Measurements from ENCODE around the gene NDFIP1.
"Not testable (repeated sequence)": the region's sequence is repeated elsewhere in the genome, so short reads cannot be mapped to it uniquely, and the experiment has no call there.

NDFIP1 gene

DNA sequence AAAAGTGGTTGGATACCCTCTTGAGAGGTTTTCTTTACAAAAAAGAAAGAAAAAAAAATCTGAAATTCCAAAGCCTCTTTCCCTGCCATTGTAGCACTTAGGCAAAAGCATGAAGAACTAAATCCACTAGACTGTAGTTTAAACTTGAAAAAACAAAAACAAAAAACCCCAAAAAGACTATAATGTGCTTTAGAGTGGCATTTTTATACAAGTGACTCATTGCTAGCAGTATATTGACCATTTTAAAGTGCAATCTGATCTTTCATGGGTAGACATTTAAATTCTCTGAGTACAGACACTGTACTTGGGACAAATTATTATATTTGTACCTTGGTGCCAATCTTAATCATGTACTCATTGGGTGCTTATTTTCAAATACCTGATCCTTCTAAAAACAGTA, 50.8 kb downstream of the NDFIP1 start:
- DNase-seq, result no peak

DNA sequence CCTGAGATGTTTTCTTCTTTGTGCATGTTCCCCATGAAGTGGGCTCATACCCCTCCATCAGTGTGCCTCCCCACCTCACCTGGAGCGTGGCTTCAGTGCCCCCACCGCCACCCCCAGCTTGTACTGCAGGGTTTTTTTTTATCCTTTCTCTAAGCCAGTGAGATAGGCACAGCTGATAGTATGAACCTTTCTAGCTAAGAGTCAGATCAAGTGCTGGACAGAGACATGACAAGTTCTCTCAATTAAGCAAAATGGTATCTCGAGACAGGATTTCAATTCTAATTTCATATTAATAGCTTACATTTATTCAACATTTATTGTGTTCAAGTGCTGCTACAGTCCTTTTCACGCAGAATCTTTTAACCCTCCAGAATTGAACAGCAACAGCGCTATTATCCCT, 55.7 kb downstream of the NDFIP1 start:
- DNase-seq, result no peak

DNA sequence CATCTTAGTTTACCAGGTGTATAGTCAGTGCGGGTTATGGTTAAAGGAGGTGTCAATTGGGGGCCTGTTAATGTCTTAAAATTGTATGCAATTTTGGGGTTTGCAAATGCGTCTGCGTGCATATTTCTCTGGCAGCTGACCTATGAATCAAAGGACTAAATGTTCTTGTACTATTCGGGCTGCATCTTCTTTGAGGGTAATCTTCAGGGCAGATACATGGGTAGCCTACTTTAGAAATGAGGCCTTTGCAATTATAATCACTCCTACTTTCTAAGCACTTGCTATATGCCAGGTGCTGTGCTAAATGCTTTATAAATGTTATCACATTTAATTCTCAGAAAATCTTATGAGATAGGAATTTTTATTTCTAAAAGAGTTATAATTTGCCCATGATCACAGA, 58.2 kb downstream of the NDFIP1 start:
- DNase-seq, result no peak

DNA sequence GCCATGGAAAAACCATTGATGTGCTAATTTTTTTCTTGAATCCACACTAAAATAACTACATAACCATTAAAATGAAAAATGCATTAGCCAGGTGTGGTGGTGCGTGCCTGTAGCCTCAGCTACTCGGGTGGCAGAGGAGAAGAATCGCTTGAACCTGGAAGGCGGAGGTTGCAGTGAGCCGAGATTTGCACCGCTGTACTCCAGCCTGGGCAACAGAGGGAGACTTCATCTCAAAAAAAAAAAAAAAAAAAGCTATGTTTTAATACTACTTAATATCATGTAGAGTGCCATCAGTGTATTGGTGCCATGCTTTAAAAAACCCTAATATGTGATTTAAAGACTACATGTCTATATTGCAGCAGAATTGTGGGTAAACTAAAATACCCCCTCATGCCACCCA, 58.9 kb downstream of the NDFIP1 start:
- no peak for DNase-seq

DNA sequence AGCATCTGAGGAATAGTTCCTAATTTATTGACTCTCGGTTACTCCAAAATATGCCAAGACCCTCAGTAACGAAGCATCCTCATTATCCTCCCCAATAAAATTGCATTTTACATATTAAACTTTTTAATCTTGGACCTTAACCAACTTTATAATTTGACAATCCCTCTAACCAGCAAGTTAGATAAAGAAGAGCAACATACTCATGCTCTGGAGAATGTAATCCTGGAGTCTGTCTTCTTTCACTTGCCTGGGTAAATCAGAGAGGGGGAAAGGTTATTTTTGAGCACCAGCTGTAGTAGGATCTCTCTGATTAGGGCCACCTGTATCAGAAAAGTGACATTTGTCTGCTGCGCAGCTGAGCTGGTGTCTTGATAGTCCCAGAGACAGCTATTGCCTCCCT, 59.8 kb downstream of the NDFIP1 start:
- no peak for DNase-seq

DNA sequence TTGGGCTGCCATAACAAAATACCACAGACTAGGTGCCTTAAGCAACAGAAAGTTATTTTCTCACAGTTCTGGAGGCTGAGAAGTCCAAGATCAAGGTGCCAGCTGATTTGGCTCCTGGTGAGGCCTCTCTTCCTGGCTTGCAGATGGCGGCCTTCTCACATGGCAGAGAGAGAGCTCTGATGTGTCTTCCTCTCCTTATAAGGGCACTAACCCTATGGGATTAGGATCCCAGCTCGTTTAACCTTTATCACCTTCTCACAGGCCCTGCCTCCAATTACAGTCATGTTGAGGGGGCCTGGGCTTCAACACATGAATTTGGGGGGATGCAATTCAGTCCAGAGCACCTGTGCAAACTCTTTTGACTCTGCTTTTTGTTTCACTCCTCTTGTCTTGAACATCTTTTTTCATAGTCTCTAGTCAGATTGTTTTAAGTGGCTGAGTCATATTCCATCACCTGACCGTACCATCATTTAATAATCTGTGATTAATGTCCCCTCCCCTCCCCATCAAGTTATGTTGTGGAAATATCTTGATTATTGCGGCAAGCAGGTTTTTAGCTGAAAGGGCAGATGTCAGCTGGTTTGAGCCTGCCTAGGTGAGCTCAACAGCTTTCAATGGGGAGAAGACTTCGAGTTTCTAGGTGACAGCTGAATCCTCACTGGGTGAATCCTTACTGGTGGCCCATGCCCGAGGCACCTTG, 61.8 kb downstream of the NDFIP1 start:
- no peak for DNase-seq

DNA sequence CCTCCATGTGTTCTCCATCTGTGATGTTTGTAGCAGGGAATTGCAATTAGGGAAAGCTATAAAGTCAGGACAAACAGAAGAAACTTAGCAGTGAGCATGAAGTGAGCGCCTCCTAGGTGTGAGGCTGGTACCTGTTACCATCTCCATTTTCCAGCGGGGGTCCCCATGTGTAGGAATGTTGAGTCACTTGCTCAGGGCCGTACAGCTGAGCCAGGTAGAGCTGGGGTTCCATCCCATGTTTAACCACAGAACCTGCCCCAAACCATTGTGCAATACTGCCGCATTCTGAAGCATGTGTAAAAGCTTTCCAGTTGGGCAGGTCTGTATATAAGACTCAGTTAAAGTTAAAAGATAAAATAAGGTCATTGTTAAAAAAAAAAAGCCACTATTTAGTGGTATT, 62.7 kb downstream of the NDFIP1 start:
- DNase-seq, result no peak

DNA sequence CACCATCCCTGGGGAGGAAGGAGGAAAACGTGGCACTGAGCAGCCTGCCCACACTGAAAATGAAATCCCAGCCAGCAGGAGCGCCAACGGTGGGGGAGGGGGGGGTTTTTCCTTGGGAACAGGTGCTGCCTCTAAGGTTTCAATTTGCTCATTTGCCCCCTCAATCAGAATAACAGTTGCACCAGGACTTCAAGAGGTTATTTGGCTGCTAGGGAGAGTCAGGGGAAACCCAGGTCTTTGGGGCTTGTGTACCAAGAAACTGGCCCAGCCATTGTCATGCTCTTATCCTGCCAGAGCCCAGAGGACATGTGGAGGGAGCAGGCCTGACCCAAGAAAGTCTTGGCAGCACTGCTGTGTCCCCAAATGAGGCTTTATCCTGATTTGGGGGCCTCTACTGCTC, 66.5 kb downstream of the NDFIP1 start:
- peak; percentile 13 for DNase-seq

DNA sequence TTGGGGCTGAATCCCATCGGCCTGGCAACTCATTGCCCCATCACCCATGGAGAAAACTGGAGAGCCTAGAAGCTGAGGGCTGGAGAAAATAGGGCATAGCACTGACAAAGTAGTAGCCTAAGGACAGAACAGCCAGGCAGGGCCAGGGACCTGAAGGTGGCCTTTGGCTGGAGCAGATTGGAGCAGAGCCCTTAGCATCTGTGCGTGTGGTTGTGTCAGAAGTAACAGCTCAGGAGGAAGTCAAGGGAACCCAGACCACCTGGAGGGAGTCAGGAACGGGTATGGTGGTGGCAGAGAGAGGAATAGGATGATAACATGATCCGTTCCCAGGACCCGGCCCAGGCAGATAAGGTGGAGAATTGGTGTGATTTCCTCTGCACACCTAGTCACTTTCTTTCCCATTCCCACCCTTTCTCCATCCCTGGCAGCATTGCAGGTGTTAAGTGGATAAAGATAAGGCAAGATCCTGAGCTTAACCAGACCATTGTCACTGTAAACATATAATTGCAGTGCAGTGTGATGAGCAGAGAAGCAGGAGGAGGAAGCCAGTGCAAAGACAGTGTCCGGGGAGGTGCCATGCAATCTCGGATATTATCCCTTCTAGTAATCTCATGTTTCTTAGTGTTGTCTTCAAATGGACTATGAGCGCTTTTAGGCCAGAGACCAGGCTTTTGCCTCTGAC, 67.0 kb downstream of the NDFIP1 start:
- no peak for DNase-seq

DNA sequence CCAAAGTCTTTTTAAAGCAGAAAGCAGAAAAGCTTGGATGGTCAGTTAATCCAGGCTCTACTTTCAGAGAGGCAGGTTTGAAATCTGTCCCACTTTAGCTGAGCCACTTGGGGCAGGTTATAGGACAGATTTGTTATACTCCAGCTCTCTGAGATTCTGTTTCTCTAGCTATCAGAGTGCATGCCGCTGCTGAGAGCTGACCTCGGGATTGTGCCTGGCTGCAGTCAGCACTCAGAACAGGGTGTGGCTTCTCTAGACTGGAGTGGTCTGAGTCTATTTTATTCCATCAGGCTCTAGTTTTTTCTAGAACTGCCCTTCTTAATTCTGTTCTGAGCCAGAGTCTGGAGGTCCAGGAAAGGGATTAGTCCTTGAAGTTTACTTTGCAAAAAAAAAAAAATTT, 67.7 kb downstream of the NDFIP1 start:
- no peak for DNase-seq

DNA sequence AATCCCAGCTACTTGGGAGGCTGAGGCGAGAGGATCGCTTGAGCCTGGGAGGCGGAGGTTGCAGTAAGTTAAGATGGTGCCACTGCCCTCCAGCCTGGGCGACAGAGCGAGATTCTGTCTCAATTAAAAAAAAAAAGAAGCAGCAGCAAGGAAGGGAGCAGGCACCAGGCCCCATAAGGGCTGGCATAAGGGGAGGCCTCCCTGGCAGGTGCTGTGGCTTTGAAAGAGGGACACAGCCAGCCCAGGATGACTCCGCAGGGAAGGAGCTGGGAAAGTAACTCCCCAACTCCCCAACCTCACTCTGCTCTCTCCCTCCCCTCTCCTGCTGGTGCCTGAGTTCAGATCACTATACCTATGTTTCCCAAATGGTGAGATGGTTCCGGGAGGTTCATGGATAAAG, 70.1 kb downstream of the NDFIP1 start:
- DNase-seq, result no peak

DNA sequence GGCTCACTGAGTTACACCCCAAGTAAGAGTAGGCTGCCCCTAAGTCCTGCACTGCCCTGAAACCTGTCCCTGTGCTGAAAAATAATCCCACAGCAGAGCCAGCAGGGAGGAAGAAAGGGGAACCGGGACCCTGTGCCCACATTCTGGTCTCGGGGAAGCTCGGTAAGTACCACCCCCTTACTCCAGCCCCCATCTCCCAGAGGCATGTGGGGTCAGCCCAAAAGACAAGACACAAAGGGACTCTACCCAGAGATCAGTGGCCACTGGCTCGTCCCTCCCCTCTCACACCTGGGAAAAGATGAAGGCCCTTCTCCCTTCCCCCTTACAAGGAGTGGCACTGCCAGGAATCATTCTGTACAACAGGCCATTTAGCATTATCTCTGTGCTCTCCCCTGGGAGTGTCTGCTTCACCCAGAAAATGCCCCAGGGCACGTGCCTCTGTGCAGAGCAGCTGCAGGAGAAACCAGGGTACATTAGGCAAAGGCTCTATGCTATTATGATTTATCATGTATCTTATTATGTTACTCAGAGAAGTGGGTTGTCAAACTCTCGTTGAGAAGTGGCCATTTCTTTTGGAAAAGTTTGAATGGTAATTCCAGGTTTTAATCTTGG, 71.3 kb downstream of the NDFIP1 start:
- DNase-seq, result no peak

DNA sequence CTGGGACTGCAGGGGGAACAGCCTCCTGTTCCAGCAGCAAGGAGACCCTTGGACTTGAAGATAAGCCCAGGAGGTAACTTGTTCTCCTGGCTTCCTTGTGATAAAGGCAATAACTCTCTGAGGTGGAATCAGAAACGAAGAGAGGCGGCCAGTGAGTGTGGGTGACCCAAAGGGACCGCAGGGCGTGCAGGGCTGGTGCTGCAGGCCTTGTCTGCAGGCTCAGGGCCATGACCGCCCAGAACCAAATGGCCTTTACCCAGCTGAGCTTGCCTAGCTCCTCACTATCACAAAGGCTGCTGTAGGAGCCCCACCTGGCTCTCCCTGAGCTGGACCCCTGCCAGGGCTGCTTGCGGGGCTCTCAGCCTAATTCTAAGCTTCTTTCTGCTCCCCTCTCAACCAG, 72.5 kb downstream of the NDFIP1 start:
- DNase-seq, result no peak

DNA sequence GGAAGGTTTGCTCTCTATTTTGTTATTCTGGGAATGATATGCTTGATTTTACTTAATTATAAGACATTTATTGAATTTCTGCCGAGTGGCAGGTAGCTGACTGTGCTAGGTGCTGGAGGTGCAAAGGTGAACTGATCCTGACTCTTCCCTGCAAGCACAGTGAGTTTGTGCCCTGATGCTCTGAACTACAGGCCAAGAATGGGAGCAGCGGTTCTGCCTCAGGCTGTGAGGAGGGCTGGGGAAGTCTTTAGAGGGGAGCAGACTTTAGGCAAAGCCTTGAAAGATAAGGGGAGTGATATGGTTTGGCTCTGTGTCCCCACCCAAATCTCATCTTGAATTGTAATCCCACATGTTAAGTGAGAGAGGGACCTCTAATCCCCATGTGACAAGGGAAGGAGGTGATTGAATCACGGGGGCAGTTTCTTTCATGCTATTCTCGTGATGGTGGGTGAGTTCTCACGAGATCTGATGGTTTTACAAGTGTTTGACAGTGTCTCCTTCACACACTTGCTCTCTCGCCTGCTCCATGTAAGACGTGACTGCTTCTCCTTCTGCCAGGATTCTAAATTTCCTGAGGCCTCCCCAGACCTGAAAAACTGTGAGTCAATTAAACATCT, 73.1 kb downstream of the NDFIP1 start:
- DNase-seq, result no peak

DNA sequence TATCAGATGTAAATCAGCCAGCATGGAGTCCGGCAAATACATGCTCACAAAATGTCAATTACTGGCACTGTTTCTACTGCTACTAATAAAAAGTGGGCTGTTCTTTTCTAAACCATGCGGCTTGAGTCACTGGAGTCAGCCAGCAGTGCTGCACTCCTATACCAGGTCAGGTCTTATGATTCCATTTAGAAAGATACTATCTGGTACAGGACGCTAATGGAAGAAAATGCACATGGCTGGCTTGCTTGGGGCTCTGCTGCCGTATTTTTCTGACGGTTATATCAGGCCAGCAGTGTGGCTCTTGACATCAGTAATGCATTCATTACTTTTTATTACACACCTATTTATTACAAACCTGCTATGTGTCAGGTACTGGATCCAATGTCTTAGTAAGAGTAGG, 74.3 kb downstream of the NDFIP1 start:
- DNase-seq, result no peak

DNA sequence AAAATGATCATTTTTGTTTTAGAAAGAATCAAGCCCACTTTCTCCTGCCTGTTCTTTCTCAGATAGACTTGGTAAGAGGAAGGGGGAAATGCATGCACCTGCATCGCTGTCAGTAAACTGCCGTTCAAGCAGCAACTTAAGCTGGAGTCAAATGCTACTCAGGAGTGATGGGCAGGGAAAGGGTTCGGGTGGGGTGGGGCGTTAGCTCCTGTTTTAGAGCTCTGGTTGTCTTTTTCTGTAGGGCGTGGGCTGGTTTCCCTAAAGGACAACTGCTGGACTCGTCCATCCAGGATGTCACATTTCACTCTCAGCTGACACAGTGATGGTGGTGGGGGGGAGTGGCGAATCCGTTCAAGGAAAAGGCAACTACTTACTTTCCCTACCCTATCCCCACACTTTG, 75.0 kb downstream of the NDFIP1 start:
- DNase-seq, result no peak

DNA sequence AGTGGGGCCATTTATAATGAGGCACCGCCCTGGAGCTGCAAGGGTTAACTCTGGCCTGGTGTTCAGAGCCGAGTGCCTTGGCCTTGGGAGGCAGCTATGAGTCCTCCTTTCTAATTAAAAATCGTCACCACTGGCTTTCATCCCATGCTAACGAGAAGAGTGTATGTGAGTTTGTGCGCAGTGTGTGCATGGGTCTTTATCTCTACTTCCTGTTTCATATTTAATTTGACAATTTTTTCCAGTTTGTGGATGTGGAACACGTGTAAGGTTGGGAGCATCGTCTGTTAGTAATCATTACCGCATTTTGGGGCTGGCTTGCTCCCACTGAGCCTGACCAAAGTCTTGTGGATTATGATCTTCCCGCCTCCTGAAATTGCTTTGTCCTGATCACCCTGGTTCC, 76.4 kb downstream of the NDFIP1 start:
- no peak for DNase-seq

DNA sequence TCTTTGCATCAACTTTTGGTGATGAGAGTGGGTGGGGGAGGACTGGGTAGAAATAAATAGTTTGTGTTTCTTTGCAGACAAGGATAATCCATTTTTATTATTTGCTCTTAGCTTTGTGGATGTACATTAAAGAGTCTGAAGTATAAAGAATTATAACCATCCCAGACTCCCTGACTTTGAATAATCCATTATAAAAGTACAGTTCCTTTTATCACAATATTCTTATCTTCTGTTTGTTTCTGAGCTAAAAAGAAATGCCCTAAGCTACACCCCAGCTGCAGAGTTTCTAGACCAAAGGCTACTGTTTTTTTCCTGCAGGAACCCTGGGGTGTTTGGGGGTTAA, 77.9 kb downstream of the NDFIP1 start:
- DNase-seq, result no peak

DNA sequence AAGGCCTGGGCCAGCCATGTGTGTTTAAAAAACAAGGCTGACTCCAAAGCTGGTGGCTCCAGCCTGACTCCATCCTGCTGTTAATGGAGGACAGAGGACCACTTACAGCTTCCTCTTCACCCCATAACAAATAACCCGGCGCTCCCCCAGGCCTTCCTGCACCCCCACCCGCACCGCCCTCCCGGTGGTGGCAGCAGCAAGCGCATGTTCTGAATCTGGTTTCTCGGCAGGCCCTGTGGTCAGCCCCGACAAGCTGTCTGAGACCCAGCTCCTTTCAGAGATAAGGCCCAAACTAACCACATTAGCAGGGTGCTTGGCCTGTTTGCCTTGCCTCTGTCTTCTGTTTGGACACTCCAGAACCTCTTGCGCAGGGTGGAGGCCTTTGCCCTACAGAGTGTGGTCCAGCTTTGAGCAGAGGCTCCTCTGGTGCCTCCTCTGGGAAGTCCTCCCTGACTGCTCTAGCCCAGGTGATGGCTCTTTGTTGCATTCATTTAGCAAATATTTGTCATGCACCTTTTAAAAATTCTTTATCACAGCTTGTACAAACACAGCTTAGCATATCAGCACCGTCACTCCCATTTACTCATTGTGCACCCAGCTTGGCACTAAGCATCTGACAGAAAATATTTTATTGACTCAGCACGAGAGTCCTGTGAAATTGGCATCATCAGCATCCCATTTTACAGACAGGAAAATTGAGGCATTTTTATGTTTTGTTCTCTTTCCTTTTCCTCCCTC, 78.4 kb downstream of the NDFIP1 start:
- no peak for DNase-seq

DNA sequence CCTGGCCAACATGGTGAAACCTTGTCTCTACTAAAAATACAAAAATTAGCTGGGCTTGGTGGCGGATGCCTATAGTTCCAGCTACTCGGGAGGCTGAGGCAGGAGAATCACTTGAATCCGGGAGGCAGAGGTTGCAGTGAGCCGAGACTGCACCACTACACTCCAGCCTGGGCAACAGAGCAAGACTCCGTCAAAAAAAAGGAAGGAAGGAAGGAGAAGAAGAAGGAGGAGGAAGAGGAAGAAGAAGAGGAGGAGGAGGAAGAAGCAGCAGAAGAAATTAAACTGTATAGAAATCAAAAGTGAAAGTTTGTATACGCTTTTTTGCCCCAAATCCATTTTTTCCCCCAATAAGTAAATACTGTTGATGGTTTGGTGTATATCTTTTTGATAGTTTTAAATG, 80.1 kb downstream of the NDFIP1 start:
- DNase-seq, result not testable (repeated sequence)

DNA sequence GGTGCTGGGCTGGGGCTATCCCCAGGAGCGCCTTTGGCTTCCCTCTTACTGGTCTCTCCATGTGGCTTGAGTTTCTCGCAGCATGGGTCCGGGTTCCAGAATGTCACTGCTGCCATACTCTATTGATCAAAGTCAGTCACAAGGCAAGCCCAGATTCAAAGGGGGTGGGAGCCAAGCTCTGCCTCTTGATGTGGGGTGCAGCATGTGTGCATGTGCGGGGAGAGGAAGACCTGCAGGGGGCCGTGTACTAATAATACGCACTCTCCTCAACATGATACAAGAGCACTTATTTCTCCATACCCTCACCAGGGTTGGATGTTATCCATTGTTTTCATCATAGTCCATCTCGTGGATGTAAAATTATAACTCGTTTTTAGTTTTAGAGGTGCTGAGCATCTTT, 81.2 kb downstream of the NDFIP1 start:
- no peak for DNase-seq

DNA sequence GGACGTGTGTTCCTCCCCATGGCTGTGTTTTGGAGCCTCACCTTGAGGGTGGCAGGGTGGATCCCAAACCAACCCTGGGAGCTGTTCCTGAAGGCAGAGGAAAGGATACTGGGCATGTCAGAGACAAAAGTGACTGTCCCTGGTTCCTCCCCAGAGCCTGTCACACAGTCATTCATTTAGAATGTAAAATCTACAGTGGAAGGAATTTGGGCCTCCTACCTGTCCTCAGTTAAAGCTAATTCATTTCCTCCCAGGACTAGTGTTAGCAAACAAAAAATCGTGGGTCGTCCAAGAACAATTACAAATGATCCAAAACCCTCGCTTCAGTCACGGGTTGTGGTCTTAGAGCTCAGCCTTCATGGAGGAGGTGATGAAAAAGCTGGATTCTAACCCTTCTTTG, 83.2 kb downstream of the NDFIP1 start:
- no peak for DNase-seq

DNA sequence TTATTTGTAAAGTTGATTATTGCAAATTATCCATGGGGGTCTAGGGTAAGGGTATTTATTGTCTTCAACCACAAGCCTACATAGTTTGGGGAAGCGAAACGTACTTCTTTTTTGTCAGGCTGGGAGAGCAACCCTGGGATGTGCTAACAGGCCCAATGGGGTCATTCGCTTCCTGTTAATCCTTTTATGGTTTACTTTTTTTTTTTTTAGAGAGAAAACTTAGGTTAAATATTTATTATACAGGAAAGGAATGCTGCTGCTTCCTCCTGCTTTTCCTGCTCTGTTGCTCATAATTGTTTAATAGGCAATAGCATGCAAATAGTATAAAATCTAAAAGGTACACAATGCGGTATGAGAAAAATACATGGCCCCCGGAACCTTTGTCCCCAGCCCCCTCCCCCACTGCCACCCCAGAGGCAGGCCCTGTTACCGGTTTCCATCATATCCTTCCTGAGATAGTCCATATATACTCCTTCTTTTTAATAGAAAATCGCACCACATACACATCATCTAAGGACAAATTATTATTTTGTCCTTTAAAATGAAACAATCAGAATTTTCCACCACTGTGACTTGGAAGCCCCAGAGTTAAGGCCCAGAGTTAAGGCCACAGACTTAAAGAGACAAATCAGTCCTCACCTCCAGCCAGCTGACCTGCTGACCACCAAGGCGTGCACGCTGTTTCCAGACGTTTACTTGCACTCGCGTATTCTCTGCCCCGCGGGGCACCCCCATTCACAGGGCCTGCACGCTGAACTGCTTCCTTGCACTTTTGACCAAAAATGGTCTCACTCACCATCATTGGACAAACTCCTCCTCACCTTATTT, 83.9 kb downstream of the NDFIP1 start:
- no peak for DNase-seq
